NOMO-1 (cell line): ENCODE measurements around the gene GPC5.
A peak's percentile ranks its signal among the peaks of the same experiment; 100 is the strongest.
"Not testable (repeated sequence)": the region's sequence is repeated elsewhere in the genome, so short reads cannot be mapped to it uniquely, and the experiment has no call there.

Experiments
- DNase-seq, 2 experiments: peaks; one replicate each; lab custom pipeline; 2025; ENCODE audit not compliant: unreplicated experiment in 2 of 2; lab: John Stamatoyannopoulos, UW

GPC5 gene

DNA sequence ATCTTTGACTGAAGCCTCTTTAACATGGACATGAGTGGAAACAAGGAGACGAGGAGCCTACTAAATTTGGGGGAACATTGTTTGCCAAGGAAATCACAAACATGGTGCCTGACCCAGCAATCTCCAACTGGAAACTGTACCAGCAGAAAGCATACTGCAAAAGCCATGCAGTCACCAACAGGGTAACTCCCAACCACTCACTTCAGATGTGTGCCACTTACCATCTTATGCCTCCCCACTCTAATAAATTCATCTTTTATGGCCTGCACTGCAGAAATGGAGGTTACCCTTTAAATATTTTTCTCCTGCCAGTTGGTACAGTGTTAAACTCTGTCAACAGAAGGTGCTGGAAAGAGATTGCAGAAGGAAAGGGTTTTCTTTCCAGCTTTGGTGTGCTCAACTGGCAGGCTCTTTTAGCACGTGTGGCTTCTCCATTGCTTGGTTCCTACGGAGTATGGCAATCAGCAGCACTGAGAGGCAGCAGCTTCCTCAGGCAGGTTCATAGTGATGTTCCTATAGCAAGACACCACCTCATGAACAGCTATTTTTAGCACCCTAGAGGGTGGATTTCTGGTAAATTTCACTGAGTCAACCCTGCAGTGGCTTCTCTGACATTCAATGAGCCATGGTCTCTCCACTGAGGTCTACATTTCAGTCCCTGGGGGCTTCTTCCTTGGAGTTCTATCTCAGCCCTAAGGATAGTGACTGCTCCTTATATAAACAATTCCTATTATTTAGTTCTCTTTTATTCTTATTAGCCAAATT is 29.6 kb upstream of the GPC5 start:
- DNase-seq, result no peak

- DNase-seq, result no peak
Observed at GRCh38 chr13:91369441-91369831, 29.0 kb upstream of the GPC5 start.

DNA sequence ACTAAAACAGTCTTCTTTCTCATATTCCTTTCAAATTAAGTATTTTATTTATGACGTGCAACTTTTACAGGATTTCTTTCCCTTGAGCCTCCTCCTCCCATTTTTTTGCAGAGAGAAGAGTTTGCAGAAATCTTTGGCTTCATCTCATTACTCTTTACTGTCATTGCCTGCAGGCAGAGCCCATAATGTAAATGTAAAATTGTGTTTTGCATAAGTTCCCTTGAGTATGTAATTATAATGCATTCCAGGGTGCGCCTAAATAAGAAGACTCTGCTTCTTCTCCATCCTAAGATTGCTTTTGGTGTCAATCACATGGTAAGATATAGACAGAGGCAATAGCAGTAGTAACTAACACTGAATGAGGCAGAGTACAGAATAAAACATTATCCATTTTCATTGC is 27.9 kb upstream of the GPC5 start:
- no peak for DNase-seq

DNA sequence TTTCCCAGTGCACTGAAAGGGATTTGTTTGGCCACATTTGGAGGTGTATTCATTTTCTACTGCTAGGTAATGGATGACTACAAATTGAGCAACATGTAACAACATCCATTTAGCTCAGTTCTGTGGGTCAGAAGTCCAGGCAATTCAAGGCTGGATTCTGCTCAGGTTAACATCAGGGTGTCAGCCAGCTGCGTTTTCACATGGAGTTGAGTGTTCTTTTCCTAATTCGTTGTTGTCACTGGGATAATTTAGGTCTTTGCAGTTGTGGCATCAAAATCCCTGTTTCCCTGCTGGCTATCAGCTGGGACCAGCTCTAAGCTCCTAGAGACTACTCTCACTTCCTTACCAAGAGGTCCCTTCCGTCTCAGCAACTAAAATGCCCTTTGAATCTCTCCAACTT is 25.5 kb upstream of the GPC5 start:
- DNase-seq, result no peak

GRCh38 chr13:91375116-91375729 is 23.2 kb upstream of the GPC5 start:
- DNase-seq, result peak; percentile 83 to 93

DNA sequence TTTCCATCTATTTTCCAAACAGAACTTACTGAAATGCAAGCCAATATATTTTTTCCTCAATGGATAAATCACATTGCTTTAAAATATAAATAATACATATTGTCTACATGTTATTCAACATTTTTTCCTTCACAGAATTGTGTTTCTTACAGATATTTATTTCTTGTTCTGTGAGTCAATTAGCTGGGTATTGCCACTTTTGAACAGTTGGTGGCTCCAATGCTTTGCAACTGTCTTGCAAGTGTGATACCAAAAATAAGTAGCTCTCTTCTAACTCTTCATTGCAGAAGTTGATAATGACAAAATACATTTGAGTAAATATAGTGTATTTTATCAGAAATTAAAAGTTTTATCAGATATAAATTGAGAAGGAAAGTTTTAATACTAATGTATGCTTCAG is 17.1 kb upstream of the GPC5 start:
- DNase-seq, result no peak

DNA sequence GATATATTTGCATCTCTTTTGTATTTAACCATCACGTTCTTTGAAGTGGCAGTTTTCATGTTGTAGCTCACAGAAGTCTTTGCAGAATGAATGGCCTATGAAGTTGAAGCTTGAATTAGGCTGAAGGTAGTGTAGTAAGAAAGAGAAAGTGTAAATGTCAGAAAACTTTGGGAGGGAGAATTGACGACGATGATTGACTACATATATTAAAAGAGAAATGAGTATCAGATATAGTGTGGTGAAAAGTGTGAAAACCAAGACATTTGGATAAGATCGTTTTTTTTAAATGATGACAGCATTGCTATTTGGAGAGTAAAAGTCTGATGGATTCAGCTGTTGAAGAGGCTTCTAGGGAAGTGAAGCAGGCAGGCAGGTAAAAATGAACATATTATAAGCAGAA is 14.6 kb upstream of the GPC5 start:
- DNase-seq, result no peak

DNA sequence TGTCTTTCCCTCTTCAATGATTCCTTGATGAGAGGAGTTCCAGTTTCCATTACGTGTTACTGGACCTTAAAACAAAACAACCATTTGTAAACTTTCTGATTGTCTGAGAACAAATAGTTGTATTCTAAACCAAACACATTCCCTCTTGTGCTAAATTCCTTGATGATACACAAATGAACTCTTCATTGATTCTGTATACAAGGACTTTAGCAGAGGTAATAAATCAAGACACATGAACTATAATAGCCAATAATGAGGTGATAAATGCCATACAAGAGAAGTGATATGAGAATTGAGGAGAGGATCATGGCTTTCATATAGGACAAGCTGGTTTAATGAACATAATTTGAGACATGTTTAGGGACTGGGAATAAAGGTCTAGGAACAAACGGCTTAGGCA is 13.5 kb upstream of the GPC5 start:
- DNase-seq, result no peak

DNA sequence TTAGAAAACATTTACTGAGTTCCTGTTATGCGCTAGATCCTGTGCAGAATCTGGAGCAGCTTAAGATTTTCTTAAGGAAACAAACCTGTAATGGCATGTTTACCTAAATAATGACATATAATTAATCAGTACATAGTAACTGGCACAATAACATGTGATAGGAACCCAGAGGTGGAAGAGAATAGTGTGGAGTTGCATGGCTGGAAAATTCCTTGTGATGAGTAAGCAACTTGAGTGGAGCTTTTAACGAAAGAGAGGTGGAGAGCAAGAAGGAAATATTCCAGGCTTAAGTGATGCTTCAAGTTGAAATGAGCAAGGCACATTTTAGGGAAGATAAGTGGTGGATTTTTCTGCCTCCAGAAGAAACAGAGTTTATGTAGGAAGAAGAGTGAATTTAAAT is 9.2 kb upstream of the GPC5 start:
- no peak for DNase-seq

GRCh38 chr13:91397595-91397994 is 826 bp upstream of the GPC5 start:
- no peak for DNase-seq

DNA sequence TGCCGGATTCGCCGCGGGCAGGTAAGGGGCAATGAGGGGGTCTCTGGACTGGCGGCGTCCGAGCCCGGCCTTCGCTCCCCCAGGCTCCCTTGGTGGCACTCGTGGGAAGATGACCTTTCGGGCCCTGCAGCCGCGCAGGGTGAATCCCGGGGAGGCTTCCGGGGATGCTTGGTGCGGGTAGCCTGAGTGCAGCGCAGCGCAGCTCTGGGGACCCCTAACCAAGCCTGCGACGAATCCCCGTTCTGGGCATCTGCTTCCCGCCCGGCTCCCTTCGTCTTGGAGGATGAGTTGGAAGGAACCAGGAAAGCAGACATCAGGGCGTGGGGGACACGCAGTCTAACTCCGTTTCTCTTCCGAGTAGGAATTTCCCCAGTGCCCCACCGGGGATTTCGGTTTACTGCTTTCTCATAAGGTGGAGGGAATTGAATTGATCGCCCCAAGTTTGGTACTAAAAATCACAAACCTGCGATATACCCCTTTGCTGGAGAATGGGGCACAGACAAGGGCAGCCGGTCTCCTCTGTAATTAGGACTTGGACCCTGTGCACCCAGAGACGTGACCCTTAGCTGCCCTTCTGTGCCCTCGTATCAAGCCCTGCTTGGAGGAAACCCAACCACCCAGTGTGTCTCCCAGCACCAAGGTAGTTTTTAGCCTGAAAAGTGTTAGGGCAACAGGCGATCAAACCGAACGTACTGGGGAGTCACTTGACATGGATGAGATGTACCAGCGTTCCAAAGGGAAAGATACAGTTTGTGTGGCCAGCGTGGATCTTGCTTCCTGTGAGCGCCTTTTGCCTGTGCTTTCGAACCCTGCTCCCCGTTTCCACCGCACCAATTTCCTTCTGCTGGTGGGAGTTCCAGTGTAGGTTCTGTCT is 1.0 kb downstream of the GPC5 start:
- no peak for DNase-seq

DNA sequence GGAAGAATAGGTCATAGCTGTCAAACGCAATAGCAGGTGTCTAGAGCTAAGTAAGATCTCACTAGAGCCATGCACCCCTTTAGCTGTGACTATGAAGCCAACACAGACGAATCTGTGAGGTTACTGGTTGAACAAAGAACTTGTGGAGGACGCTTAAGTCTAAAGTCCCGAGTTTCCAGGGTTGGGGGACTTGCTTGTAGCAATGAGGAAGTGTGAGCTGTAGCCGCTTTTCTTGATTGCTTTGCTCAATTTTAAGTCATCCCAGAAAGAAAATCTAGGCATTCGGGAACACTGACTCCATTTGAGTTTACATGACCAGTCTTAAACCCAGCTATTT is 1.6 kb downstream of the GPC5 start:
- no peak for DNase-seq

DNA sequence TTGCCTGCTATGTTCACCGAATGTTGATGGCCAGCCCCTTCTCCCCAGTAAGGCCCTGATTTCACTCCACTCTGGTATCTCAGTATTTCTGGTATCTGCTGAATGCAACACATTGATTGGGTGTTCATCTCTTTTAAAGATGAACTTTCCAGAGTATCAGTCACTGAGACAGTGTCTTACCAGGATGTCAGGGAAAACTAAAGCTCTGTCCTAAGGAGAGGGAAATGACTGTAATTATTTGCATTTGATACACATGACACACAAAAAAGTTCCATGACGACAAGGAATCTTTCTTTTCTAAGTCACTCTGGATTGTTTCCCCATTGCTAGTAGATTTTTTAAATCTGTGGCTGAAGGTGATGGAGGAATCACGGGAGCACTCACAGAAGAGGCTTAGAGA is 2.2 kb downstream of the GPC5 start:
- no peak for DNase-seq

DNA sequence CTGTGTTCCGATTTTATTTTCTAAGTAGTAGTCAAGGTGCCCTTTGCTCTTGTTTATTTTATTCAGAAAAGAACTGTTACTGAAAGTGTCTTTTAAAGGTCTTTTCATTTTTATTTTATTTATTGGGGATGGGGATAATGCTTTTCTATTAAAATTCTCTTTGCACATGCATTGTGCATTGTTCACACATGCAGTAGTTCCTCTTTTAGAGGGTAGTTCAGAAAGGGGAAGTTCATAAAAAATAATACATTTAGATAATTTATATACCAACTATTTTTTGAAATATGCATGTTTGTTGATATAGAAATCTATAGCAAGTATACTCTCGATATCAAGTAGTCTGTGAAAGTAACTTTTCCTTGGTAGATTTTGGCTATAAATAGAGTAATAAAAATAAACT is 3.5 kb downstream of the GPC5 start:
- DNase-seq, result peak; percentile 22 to 84

DNA sequence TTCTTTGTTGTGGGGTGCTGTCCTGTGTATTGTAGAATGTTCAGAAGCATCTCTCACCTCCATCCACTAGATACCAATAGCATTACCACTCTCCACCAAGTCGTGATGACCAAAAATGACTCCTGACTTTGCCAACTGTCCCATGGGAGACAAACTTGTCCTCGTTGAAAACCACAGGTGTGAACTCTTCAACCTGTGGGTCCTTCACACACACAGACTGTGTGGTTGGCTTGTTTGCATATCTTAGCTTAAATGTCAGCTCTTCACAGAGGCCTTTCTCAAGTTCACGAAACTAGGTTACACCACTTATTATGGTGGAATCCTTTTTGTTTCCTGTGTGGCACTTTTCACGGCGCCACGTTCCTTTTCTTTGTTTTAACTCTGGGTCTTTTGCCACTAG is 6.8 kb downstream of the GPC5 start:
- DNase-seq, result no peak

- DNase-seq, result peak; percentile 53 to 56
Observed at GRCh38 chr13:91406619-91407018, 8.2 kb downstream of the GPC5 start.

DNA sequence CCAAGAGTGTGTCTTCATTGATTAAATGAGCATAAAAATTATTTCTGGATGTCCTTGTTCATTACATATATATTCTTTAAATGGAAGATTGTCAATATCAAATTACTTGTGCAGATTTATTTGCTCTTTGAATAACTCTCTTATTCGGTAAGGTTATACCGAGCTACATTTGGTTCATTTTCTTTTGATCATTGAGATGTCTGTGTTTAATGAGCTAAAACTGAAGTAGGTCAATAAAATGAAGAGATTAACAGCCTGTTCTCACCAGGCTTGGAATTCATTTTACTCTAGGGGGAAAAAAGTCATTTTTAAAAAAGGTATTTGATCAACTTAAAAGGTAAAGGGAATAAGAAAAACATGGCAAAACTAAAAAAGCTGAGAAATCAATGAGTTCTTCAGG is 10.6 kb downstream of the GPC5 start:
- DNase-seq, result no peak

GRCh38 chr13:91416579-91416978 is 18.2 kb downstream of the GPC5 start:
- DNase-seq, result not testable (repeated sequence)

DNA sequence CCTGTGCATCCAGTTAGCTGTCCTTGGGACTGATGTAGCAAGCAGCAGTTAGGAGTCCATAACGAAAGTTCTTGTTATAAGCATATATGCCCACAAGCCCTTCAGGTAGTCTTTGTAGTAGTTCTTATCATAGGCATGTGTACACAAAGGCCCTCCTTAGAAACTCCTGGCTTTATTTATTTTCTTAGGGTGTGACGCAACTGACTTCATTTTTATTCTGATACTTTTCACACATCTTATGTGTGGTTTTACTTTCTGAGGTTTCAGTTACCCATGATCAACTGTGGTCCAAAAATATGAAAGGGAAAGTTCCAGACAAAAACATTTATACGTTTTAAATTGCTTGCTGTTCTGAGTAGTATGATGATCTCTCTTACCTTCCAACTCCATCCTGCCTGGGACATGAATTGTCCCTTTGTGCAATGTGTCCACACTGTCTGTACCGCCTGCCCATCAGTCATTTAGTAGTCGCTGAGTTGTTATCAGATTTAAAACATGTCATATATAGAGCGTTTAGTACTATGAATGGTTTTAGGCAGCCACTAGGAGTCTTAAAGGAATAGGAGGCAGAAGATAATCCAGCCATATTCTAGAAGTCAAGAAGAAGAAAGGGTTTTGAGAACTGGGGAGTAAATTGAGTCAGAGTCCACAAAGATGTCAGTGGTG is 19.4 kb downstream of the GPC5 start:
- no peak for DNase-seq

- DNase-seq, result no peak
Observed at GRCh38 chr13:91426913-91427312, 28.5 kb downstream of the GPC5 start.

DNA sequence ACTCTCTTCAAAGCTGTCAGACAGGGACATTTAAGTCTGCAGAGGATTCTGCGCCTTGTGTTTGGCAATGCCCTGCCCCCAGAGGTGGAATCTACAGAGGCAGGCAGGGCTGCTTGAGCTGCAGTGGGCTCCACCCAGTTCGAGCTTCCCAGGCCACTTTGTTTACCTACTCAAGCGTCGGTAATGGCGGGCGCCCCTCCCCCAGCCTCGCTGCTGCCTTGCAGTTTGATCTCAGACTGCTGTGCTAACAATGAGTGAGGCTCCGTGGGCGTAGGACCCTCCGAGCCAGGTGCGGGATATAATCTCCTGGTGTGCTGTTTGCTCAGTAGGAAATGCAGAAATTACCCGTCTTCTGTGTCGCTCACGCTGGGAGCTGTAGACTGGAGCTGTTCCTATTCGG is 40.3 kb downstream of the GPC5 start:
- not testable (repeated sequence) for DNase-seq
